Measurements from ENCODE around the gene GABRB1.

Gene GABRB1

DNA sequence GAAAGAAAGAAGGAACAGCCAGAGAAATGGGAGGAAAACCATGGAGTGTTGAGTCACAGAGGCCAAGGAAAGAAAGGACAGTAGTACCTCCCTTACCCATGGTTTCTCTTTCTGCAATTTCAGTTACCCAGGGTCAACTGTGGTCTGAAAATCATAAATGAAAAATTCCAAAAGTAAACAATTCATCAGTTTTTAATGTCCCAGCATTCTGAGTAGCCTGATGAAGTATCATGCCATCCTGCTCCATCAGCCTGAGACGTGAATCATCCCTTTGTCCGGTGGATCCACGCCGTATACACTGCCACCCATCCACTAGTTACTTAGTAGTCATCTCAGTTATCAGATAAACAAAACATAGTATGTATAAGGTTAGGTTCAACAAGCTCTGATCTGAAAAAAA is 318.0 kb downstream of the GABRB1 start:
- Histone ChIP-seq H2AK5ac (ENCODE audit: low read length, severe bottlenecking) (no peak overlapping the region), H3K14ac (ENCODE audit: low read length in 2 of 2) (no peak overlapping the region), H3K79me1 (replicated peaks; ENCODE audit: low read length, poor library complexity, severe bottlenecking) (no peaks in the 10 kb centered on the region), H3K4ac (ENCODE audit: low read depth in 1 of 2, low read length in 2 of 2) (no peak overlapping the region), H3K23ac (ENCODE audit: low read length in 2 of 2) (no peak overlapping the region), H2BK15ac (ENCODE audit: low read depth, poor library complexity, severe bottlenecking) (no peak overlapping the region), H2BK5ac (ENCODE audit: low read depth, low read length, poor library complexity, severe bottlenecking) (no peak overlapping the region), H2BK120ac (ENCODE audit: low read depth, low read length) (no peak overlapping the region), H3K9ac (ENCODE audit: low read length) (no peak overlapping the region), H3K4me1 (ENCODE audit: control insufficient read depth, insufficient read depth, low read depth, low read length) (peaks cover 2% of the 10 kb centered on the region), H4K8ac (ENCODE audit: low read length) (no peak overlapping the region), H3K4me2 (ENCODE audit: low read length, poor library complexity, severe bottlenecking) (peak overlapping the region; percentile 29), H3K18ac (ENCODE audit: low read depth in 1 of 2, low read length in 2 of 2) (no peak overlapping the region), H3K27me3 (ENCODE audit: control insufficient read depth in 1 of 2, insufficient read depth in 1 of 2, low read length in 2 of 2) (no peaks in the 10 kb centered on the region), H3K9me3 (ENCODE audit: control insufficient read depth, low read length) (no peaks in the 10 kb centered on the region), H3K27ac (ENCODE audit: low read length, poor library complexity, severe bottlenecking) (peak overlapping the region; percentile 6), H3K4me3 (ENCODE audit: insufficient read depth in 1 of 2, low read depth in 1 of 2, low read length in 2 of 2) (no peak overlapping the region), H3K36me3 (ENCODE audit: control insufficient read depth in 1 of 2, insufficient read depth in 2 of 2, low read depth in 1 of 2, low read length in 2 of 2) (no peaks in the 10 kb centered on the region), H4K91ac (ENCODE audit: low read length) (no peak overlapping the region), H2BK12ac (ENCODE audit: low read length in 2 of 2) (no peak overlapping the region), H2AFZ (ENCODE audit: low read depth, low read length) (no peak overlapping the region)
- peak; percentile 74 for DNase-seq
- WGBS = 24% methylated on average over 4 of the region's 4 CpGs

DNA sequence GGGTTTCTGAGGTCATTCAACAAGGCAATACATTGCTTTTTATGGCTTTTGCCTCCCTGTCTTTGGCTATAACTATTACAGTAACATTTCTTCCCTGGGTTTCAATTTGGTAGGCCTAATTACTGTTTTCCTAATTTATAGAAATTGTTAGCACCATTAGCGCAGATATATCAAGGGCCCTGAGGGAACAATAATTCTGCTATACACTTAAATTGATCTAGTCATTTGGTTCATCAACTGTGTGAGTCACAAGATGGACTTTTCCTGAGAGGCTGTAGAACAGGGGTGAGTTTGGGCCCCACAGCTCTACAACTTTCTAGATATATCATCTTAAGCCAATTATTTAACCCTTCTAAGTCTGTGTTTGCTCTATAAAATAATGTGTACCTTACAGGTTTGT is 324.2 kb downstream of the GABRB1 start:
- Histone ChIP-seq H3K23ac (ENCODE audit: low read length in 2 of 2) (no peak overlapping the region), H4K91ac (ENCODE audit: low read length) (no peak overlapping the region), H3K79me1 (replicated peaks; ENCODE audit: low read length, poor library complexity, severe bottlenecking) (no peaks in the 10 kb centered on the region), H3K27ac (ENCODE audit: low read length, poor library complexity, severe bottlenecking) (no peak overlapping the region), H3K18ac (ENCODE audit: low read depth in 1 of 2, low read length in 2 of 2) (no peak overlapping the region), H2BK15ac (ENCODE audit: low read depth, poor library complexity, severe bottlenecking) (no peak overlapping the region), H3K9me3 (ENCODE audit: control insufficient read depth, low read length) (no peaks in the 10 kb centered on the region), H3K36me3 (ENCODE audit: control insufficient read depth in 1 of 2, insufficient read depth in 2 of 2, low read depth in 1 of 2, low read length in 2 of 2) (no peaks in the 10 kb centered on the region), H3K4me1 (ENCODE audit: control insufficient read depth, insufficient read depth, low read depth, low read length) (no peaks in the 10 kb centered on the region), H2BK5ac (ENCODE audit: low read depth, low read length, poor library complexity, severe bottlenecking) (no peak overlapping the region), H2BK120ac (ENCODE audit: low read depth, low read length) (no peak overlapping the region), H2BK12ac (ENCODE audit: low read length in 2 of 2) (no peak overlapping the region), H2AFZ (ENCODE audit: low read depth, low read length) (no peak overlapping the region), H3K4ac (ENCODE audit: low read depth in 1 of 2, low read length in 2 of 2) (no peak overlapping the region), H3K9ac (ENCODE audit: low read length) (no peak overlapping the region), H3K14ac (ENCODE audit: low read length in 2 of 2) (no peak overlapping the region), H3K27me3 (ENCODE audit: control insufficient read depth in 1 of 2, insufficient read depth in 1 of 2, low read length in 2 of 2) (no peaks in the 10 kb centered on the region), H3K4me2 (ENCODE audit: low read length, poor library complexity, severe bottlenecking) (no peak overlapping the region), H2AK5ac (ENCODE audit: low read length, severe bottlenecking) (no peak overlapping the region), H3K4me3 (ENCODE audit: insufficient read depth in 1 of 2, low read depth in 1 of 2, low read length in 2 of 2) (no peak overlapping the region), H4K8ac (ENCODE audit: low read length) (no peak overlapping the region)
- DNase-seq = no peak
- WGBS = no CpG with 5 or more reads among the region's 1 CpG

DNA sequence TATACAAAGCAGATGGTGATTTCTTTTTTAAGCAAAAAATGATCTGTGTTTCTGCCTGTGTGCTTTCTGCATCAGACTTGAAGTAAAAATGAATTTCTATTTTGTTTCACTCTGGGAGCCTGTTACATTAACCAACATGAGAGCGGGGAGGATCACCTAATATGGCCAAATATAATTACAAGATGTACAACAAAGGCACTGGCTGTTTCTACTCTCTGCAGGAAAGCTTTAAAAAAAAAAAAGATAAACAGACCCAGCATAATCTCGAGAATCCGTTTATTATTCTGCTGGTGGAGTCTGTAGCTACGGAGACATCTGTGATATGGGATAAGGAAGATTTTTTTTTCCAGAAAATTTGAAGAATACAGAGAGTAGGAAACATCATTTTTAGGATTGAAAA is 328.5 kb downstream of the GABRB1 start:
- H3K4ac ChIP-seq (ENCODE audit: low read depth in 1 of 2, low read length in 2 of 2) = no peak overlapping the region
- H2BK120ac ChIP-seq (ENCODE audit: low read depth, low read length) = no peak overlapping the region
- H3K23ac ChIP-seq (ENCODE audit: low read length in 2 of 2) = no peak overlapping the region
- no peak overlapping the region for H3K4me3 ChIP-seq (ENCODE audit: insufficient read depth in 1 of 2, low read depth in 1 of 2, low read length in 2 of 2)
- H3K14ac ChIP-seq (ENCODE audit: low read length in 2 of 2) = no peak overlapping the region
- no peak overlapping the region for H2BK12ac ChIP-seq (ENCODE audit: low read length in 2 of 2)
- no peak for DNase-seq
- H3K79me1 ChIP-seq (replicated peaks; ENCODE audit: low read length, poor library complexity, severe bottlenecking) = no peaks in the 10 kb centered on the region
- H2BK15ac ChIP-seq (ENCODE audit: low read depth, poor library complexity, severe bottlenecking) = no peak overlapping the region
- H4K8ac ChIP-seq (ENCODE audit: low read length) = no peak overlapping the region
- no peaks in the 10 kb centered on the region for H3K9me3 ChIP-seq (ENCODE audit: control insufficient read depth, low read length)
- H2AFZ ChIP-seq (ENCODE audit: low read depth, low read length) = no peak overlapping the region
- no peak overlapping the region for H3K27ac ChIP-seq (ENCODE audit: low read length, poor library complexity, severe bottlenecking)
- no peak overlapping the region for H3K4me2 ChIP-seq (ENCODE audit: low read length, poor library complexity, severe bottlenecking)
- WGBS = 86% methylated on average over 3 of the region's 4 CpGs
- H3K18ac ChIP-seq (ENCODE audit: low read depth in 1 of 2, low read length in 2 of 2) = no peak overlapping the region
- H4K91ac ChIP-seq (ENCODE audit: low read length) = no peak overlapping the region
- H2BK5ac ChIP-seq (ENCODE audit: low read depth, low read length, poor library complexity, severe bottlenecking) = no peak overlapping the region
- H3K36me3 ChIP-seq (ENCODE audit: control insufficient read depth in 1 of 2, insufficient read depth in 2 of 2, low read depth in 1 of 2, low read length in 2 of 2) = no peaks in the 10 kb centered on the region
- H3K27me3 ChIP-seq (ENCODE audit: control insufficient read depth in 1 of 2, insufficient read depth in 1 of 2, low read length in 2 of 2) = no peaks in the 10 kb centered on the region
- no peaks in the 10 kb centered on the region for H3K4me1 ChIP-seq (ENCODE audit: control insufficient read depth, insufficient read depth, low read depth, low read length)
- no peak overlapping the region for H2AK5ac ChIP-seq (ENCODE audit: low read length, severe bottlenecking)
- H3K9ac ChIP-seq (ENCODE audit: low read length) = no peak overlapping the region

DNA sequence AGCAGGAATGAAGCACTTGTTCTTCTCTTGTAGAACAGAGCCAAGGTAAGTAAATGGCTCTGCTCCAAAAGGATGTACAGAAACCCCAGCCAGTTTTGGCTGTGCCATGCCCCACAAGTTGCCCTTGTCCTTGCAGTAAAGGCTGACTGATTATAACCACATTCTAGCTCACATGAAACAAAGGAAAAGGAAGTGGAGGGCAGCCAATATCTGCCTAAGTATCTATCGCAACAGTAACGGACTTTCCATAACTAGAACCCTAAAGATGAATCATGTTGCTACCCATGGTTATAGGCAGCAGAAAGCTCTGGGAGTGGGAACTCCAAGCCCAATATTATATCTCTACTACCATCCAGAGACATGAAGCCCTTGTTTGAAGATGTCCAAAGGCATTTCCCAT is 336.4 kb downstream of the GABRB1 start:
- Histone ChIP-seq H2BK120ac (ENCODE audit: low read depth, low read length) (no peak overlapping the region), H2BK12ac (ENCODE audit: low read length in 2 of 2) (no peak overlapping the region), H3K27ac (ENCODE audit: low read length, poor library complexity, severe bottlenecking) (no peak overlapping the region), H2BK15ac (ENCODE audit: low read depth, poor library complexity, severe bottlenecking) (no peak overlapping the region), H3K4me2 (ENCODE audit: low read length, poor library complexity, severe bottlenecking) (no peak overlapping the region), H3K36me3 (ENCODE audit: control insufficient read depth in 1 of 2, insufficient read depth in 2 of 2, low read depth in 1 of 2, low read length in 2 of 2) (no peaks in the 10 kb centered on the region), H3K9me3 (ENCODE audit: control insufficient read depth, low read length) (no peaks in the 10 kb centered on the region), H2BK5ac (ENCODE audit: low read depth, low read length, poor library complexity, severe bottlenecking) (no peak overlapping the region), H4K8ac (ENCODE audit: low read length) (no peak overlapping the region), H2AK5ac (ENCODE audit: low read length, severe bottlenecking) (no peak overlapping the region), H3K4me3 (ENCODE audit: insufficient read depth in 1 of 2, low read depth in 1 of 2, low read length in 2 of 2) (no peak overlapping the region), H3K4me1 (ENCODE audit: control insufficient read depth, insufficient read depth, low read depth, low read length) (no peaks in the 10 kb centered on the region), H3K23ac (ENCODE audit: low read length in 2 of 2) (no peak overlapping the region), H3K27me3 (ENCODE audit: control insufficient read depth in 1 of 2, insufficient read depth in 1 of 2, low read length in 2 of 2) (no peaks in the 10 kb centered on the region), H3K4ac (ENCODE audit: low read depth in 1 of 2, low read length in 2 of 2) (no peak overlapping the region), H3K18ac (ENCODE audit: low read depth in 1 of 2, low read length in 2 of 2) (no peak overlapping the region), H3K79me1 (replicated peaks; ENCODE audit: low read length, poor library complexity, severe bottlenecking) (no peaks in the 10 kb centered on the region), H4K91ac (ENCODE audit: low read length) (no peak overlapping the region), H3K14ac (ENCODE audit: low read length in 2 of 2) (no peak overlapping the region), H3K9ac (ENCODE audit: low read length) (no peak overlapping the region), H2AFZ (ENCODE audit: low read depth, low read length) (no peak overlapping the region)
- WGBS = 96% methylated on average over 2 of the region's 2 CpGs
- no peak for DNase-seq
